HG02840 (cell line): Measurements from ENCODE around the gene TRMT10A.
A peak's percentile ranks its signal among the peaks of the same experiment; 100 is the strongest.

Experiments
- ATAC-seq: cut with Tn5 transposase; IDR thresholded peaks from one replicate; pipeline ENCODE4 v1.9.1; 2021; ENCODE audit warnings: mild to moderate bottlenecking, moderate library complexity, moderate number of reproducible peaks; ENCODE audit not compliant: unreplicated experiment, low FRiP score

TRMT10A gene

DNA sequence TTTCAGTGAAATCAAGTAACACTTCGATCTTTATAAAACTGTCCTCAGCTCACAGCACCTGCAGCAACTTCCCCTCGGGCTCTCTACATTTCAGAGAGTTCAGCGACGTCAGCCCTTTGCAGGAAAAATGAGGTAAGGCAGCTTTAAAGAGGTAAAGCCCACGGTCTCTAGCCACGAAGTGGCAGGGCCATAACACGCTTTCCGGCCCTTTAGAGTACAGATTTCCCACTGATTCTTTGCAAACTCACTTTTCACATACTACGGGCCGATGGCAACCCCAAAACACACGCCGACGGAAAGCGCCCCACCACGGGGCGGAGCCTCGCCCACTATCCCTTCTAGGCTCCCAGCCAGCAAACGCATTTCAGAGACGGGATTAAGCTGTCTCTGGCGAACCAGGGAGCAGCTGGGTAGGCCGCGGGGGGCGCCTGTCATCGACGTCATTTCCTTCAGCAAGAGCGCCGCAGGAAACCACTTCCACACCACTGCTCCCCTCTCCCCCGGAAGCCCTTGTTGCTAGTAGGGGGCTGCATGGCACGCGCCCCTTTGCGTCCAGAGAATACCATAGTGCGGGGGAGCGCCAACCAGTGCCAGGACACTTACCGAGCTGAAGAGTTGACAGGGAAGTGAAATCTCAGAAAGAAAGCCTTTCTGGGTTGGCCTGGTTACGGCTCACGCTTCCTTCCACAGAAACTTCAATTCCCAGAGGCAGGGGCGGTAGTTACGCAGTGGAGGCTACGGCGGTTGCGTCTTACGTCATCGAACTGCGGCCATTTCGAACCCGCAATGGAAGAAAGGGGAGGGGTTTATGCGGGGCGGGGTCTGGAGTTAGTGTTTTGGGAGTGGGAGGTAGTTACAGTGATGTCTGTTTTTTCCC is at the start of gene TRMT10A:
TRMT10A (minus strand) TSS at position 730 of the 877 bp plus-strand sequence. CDS start 4,701 bp downstream, outside the sequence.
- peak; percentile 97 for ATAC-seq

- ATAC-seq: no peak
These were observed 48.9 kb upstream of the TRMT10A start for GRCh38 chr4:99612704-99613103.

DNA sequence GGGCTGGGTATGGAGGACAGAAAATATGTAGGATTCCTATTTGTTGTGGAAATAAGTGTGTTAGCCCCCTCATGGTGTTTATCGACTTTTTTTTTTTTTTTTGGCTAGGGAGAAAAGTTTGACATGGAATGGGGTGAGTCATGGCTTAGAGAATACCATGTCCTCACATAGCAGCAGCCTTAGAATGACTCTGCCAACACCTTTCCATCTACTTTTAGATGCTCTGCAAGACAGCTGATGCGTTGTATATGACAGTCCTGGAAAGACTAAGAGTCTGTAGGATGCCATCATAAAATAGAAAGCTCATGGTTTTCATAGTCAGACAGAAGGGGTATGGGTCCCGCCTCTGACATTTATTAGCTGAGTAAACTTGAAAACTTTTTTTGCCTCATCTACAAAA is 48.4 kb upstream of the TRMT10A start:
- no peak for ATAC-seq

- no peak for ATAC-seq
These were observed 46.9 kb upstream of the TRMT10A start for GRCh38 chr4:99610605-99611175.

DNA sequence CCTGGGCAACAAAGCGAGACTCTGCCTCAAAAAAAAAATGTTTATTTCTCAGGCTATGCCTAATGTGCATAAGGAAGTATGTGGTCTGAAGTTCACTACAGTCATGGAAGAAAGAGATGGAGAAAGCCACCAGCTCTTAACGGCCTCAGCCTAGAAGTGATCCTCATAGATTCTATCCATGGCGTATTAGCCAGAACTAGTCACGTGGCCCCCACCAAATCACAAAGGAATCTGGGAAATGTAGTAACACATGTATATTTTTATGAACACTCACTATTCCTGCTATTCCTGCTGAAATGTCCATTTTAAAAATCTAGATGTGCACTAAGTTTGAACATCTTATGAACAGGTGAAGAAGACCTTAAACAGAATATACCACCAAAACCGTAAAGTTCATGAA is 44.6 kb upstream of the TRMT10A start:
- no peak for ATAC-seq

- no peak for ATAC-seq
These were observed 42.9 kb upstream of the TRMT10A start for GRCh38 chr4:99606716-99607115.

DNA sequence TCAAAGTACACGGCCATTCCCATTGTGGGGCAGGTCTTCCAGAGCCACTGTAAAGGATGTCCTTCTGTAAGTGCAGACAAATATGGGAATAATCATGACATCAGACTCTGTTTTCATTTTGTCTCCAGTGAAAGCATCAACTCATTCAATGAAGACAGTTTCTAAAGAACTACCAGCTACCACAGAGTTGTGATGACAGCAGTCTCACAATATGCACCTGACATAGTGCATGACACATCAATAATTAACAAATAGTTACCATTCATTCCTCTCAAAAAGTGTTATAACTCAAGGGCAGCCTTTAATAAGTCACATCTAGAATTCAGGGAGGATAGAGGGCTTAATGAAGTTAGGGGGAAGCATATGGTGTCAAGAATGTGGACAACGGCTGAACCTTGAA is 31.0 kb upstream of the TRMT10A start:
- no peak for ATAC-seq

DNA sequence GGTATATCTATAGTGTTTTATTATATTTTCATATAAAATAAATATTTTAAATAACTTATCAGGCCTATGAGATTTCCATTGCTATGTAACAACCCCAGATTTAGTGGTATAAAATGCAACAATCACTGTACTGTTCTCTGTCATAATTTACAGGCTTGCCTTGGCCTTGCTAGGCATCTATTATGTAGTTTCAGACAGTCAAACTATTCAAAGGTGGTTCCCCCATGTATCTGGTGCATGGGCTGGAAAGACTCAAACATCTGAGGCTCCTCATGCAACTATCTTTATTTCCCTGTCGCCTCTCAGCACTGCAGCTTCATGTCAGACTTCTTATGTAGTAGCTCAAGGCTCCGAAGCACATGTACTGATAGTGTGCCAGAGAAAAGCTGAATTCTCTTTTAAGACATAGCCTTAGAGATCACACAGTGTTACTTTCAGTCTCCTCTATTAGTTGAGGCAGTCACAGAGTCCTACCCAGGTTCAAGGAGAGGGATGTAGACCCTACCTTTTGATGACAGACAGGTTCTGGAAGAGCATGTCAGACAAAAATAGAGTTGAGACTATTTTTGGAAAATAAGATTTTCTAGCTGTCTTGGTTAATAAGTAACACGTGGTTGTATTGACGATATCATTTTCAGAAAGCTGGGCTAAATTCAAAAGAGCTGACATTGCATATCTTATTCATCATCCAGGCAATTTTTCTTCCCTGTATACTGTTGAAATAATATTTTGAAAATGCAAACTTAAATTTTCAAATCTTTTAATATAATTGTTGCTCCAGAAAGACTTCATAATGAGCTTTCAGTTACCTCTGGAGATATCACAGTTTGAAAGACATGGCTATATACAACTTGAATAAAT is 30.2 kb upstream of the TRMT10A start:
- peak; percentile 80 for ATAC-seq

DNA sequence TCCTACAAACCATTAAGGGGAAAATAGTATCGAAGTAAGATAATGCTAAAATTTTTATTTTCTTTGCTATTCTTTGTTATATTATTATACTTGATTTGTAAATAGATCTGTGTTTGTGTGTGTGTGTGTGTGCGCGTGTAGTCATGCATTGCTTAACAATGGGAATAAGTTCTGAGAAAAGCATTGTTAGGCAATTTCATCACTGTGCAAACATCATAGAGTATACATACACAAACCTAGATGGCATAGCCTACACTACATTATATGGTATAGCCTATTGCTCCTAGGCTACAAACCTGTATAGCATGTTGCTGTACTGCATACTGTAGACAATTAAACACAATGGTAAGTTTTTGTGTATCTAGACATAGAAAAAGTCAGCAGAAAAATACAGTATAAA is 27.9 kb upstream of the TRMT10A start:
- ATAC-seq: no peak

DNA sequence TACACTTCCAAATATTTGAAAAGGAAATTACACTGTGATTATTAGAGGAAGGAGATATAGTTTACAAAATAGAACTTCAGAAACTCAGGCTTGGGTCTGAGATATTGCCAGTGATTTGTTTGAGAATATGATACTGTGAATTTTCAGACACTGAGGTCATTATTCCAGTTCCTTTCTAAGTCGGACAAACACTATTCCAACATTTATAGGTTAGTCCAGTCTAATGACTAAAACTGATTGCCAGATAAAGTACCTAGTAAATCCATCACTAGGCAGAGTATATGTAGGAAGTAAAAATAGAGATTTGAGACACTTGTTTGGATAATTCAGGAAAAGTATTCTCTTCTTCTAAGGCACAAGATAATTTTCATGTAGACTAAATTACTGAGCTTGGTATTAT is 24.0 kb upstream of the TRMT10A start:
- no peak for ATAC-seq

DNA sequence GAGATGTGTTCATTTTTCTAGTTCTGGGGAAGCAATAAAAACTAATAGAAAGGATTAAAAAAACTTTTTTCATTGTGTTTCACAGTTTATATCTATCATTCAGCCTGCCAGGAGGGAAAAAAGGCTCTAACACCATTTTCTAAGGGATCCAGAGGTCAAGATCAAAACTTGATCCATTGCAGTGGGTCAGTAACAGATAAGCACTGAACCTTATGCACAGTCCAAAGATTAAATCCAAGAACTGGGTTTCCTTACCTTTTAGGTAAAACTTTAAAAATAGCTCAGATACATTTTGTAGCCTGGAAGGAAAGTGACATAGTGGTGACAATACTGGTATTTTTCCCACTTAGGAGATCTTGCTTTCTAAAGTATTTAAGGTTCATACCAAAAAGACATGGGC is 23.5 kb upstream of the TRMT10A start:
- no peak for ATAC-seq

DNA sequence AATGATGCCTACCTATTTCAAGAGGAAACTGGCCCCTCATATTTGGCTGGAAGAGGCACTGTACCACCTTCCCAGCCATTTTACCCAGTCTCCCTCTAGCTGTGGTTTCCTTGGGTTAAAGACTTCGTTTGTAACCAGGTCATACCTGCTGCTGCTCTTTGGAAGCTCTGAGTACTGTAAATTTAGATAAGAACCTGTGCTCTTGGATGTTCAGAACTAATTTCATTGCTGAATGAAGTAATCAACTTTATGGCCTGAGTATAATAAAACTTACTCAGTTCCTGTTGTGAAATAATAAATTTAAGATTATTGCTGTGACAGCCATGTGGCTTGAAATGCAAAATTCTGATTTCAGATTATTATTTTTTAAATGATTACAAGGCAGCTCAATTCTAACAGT is 23.0 kb upstream of the TRMT10A start:
- ATAC-seq: no peak

- ATAC-seq: no peak
These were observed 22.5 kb upstream of the TRMT10A start for GRCh38 chr4:99586322-99586721.

DNA sequence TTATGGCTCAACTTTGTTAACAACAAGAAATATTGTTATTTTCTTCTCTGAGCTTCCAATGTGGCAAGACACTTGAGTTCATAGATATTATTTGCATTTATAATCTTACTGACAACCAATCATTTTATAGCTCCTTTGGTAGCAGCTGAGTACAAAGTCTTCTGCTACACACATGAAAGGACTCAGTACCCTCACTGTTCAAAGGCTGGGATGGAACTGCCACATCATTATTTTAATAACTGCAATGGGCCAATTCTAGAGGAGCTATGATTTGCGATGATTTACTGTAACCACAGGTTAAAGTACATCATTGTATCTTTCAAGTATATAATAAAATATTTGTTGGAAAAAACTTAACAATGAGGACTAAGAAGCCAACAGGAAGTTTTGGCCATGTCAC is 21.7 kb upstream of the TRMT10A start:
- ATAC-seq: no peak

DNA sequence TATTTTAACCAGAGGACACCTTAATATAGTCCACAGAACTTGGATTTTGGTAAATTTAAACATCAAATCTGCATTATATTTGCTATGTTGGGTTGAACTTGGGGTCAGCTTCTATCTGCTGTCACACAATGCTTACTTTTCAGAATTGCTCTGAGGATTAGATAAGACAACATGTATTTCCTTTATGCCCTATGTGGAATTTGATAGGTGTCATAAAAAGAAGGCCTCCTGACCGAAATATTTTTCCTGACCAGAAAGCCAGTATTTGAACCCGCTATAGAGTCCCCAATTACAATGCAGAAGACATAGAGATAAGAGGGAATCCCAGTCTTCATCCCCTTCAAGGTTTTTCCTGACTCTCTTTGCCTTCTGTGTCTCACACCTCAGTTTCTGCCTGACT is 14.9 kb upstream of the TRMT10A start:
- no peak for ATAC-seq

- peak; percentile 81 for ATAC-seq
These were observed 10.9 kb upstream of the TRMT10A start, which contains the start of gene MTTP for GRCh38 chr4:99574530-99575324. TSS of gene MTTP (plus strand) at chr4:99574824. CDS start at chr4:99574910, 86 bp downstream.

DNA sequence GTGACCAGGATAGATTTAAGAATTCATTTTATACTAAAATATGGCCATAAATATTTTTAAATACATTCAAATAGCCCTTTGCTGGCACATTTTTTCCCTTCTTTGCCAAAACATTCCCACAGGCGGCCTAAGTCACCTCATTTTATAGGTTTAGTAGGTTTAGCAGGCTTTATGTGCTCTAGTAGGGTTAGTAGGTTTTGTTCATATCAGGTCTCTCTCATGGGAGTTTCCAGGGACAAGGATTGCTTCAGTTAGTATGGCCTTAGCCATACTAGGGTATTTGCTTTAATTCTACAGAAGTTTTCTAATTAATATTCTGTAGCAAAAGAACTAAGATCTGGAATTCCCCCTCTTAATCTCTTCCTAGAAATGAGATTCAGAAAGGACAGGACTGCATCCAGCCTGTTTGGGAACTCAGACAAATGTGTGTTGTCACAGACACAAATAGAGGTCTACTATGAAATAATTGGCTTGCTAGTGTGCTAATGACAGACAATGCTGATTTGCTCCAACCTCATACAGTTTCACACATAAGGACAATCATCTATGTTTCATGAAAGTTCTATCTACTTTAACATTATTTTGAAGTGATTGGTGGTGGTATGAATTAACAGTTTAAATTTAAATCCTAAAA is 10.0 kb upstream of the TRMT10A start:
- no peak for ATAC-seq

- no peak for ATAC-seq
These were observed 8.8 kb upstream of the TRMT10A start for GRCh38 chr4:99572527-99573240.

DNA sequence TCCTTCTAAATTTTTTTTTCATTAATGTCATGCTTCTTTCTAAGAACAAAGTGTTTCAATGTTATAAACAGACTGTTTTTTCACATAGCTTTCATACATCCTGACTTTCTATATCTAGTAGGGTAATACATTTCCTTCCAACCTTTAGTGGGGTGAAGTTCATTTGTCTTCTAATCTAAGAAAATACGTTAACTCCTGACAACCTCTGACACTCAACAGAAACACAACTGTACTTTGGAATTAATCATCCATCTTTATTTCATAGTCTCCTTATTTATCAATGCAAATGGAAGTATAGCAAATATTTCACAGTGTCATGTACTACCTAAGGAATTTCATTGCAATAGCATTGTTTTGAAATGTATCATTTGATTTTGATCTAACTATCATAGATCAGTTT is 8.0 kb upstream of the TRMT10A start:
- ATAC-seq: no peak
